IMR-90 (cell line): ENCODE data around the gene ZBTB46. TPM values are rescaled to one million over a fixed set of nuclear protein-coding genes. Genes with fewer than 3 reads are reported as not detected.

Experiments used
- ATAC-seq: fragments of 200-7000 bp; cut with Tn5 transposase; 2 replicates; pipeline ENCODE4 v1.9.1; 2020; ENCODE audit warnings: low read depth, mild to moderate bottlenecking, moderate library complexity
- BruUV-seq: library from RNA; stranded (reverse); fragments of 400-500 nt; replicated peaks from 2 replicates; lab custom pipeline; 2021; lab: Mats Ljungman, UMichigan
- CTCF ChIA-PET: fragments of 300-600 bp; formaldehyde crosslinking; extraction: SDS; loops from one replicate; lab custom pipeline; 2021; ENCODE audit warnings: antibody characterized with exemption; lab: Yijun Ruan, JAX
- POLR2A ChIA-PET: fragments of 300-600 bp; sonication (Branson Sonifier 250); formaldehyde crosslinking; loops from one replicate; lab custom pipeline; 2022; ENCODE audit warnings: antibody characterized with exemption; ENCODE audit not compliant: unreplicated experiment; lab: Charles Lee
- DNase-seq: peaks from one replicate; pipeline ENCODE4 v3.0.0; 2013
- H2AFZ ChIP-seq: replicated peaks from 2 replicates; pipeline ENCODE3; 2013; ENCODE audit warnings: low read length, mild to moderate bottlenecking; ENCODE audit not compliant: poor library complexity
- H2AK5ac ChIP-seq: 2 replicates; pipeline ENCODE4 v1.6.1; 2013; ENCODE audit warnings: low read depth, low read length, inconsistent platforms
- H2AK9ac ChIP-seq: replicated peaks from 2 replicates; pipeline ENCODE3; 2013; ENCODE audit warnings: mild to moderate bottlenecking, low read depth, low read length, moderate library complexity; ENCODE audit not compliant: poor library complexity
- H2BK120ac ChIP-seq: 2 replicates; pipeline ENCODE4 v1.6.1; 2013; ENCODE audit warnings: low read depth, low read length, inconsistent platforms
- H2BK15ac ChIP-seq: 3 replicates; pipeline ENCODE4 v1.6.1; 2013; ENCODE audit warnings: low read depth, low read length, inconsistent platforms
- H2BK20ac ChIP-seq: 2 replicates; pipeline ENCODE4 v1.6.1; 2013; ENCODE audit warnings: low read depth, mild to moderate bottlenecking, inconsistent platforms, low read length, moderate library complexity
- H2BK5ac ChIP-seq: 2 replicates; pipeline ENCODE4 v1.6.1; 2013; ENCODE audit warnings: mild to moderate bottlenecking, low read depth, low read length, inconsistent platforms; ENCODE audit not compliant: poor library complexity, severe bottlenecking
- H3K14ac ChIP-seq: replicated peaks from 2 replicates; pipeline ENCODE4 v1.6.1; 2013; ENCODE audit warnings: low read depth, low read length, inconsistent platforms
- H3K18ac ChIP-seq: 2 replicates; pipeline ENCODE4 v1.6.1; 2013; ENCODE audit warnings: low read depth, low read length, control low read depth
- H3K23ac ChIP-seq: 2 replicates; pipeline ENCODE4 v1.6.1; 2013; ENCODE audit warnings: low read depth, low read length, inconsistent platforms
- H3K27ac ChIP-seq: 2 replicates; pipeline ENCODE4 v1.5.1; 2013; ENCODE audit warnings: mild to moderate bottlenecking, control low read depth, low read length; ENCODE audit not compliant: insufficient read depth
- H3K27me3 ChIP-seq: 2 replicates; pipeline ENCODE4 v1.6.1; 2013; ENCODE audit warnings: low read length; ENCODE audit not compliant: control insufficient read depth, insufficient read depth
- H3K36me3 ChIP-seq: 2 replicates; pipeline ENCODE4 v1.6.1; 2013; ENCODE audit warnings: low read length, mixed read lengths; ENCODE audit not compliant: control insufficient read depth, insufficient read depth
- H3K4ac ChIP-seq: 2 replicates; pipeline ENCODE4 v1.6.1; 2013; ENCODE audit warnings: low read depth, low read length, inconsistent platforms
- H3K4me1 ChIP-seq: 2 replicates; pipeline ENCODE4 v1.6.1; 2013; ENCODE audit warnings: low read length, mixed read lengths; ENCODE audit not compliant: control insufficient read depth, insufficient read depth
- H3K4me2 ChIP-seq: 2 replicates; pipeline ENCODE4 v1.6.1; 2013; ENCODE audit warnings: low read depth, mild to moderate bottlenecking, control low read depth, low read length, moderate library complexity
- H3K4me3 ChIP-seq: 2 replicates; pipeline ENCODE4 v1.5.1; 2013; ENCODE audit warnings: low read depth, mild to moderate bottlenecking, control low read depth, low read length, moderate library complexity; ENCODE audit not compliant: insufficient read depth
- H3K56ac ChIP-seq: 2 replicates; pipeline ENCODE4 v1.6.1; 2013; ENCODE audit warnings: low read length, inconsistent platforms; ENCODE audit not compliant: insufficient read depth; ENCODE audit errors: extremely low read depth
- H3K79me1 ChIP-seq, 2 experiments: 2 replicates each; pipeline ENCODE4 v1.6.1; 2013; ENCODE audit warnings: low read length in 2 of 2, inconsistent platforms in 1 of 2, low read depth in 1 of 2
- H3K9ac ChIP-seq: 2 replicates; pipeline ENCODE4 v1.6.1; 2013; ENCODE audit warnings: low read depth, low read length, control low read depth
- H3K9me1 ChIP-seq: 2 replicates; pipeline ENCODE4 v1.6.1; 2013; ENCODE audit warnings: low read length, inconsistent platforms; ENCODE audit not compliant: insufficient read depth
- H3K9me3 ChIP-seq: 2 replicates; pipeline ENCODE4 v1.6.1; 2013; ENCODE audit warnings: low read length; ENCODE audit not compliant: control insufficient read depth, insufficient read depth
- H4K20me1 ChIP-seq: 2 replicates; pipeline ENCODE4 v1.6.1; 2013; ENCODE audit warnings: low read length, inconsistent platforms; ENCODE audit not compliant: insufficient read depth
- H4K5ac ChIP-seq: 2 replicates; pipeline ENCODE4 v1.6.1; 2013; ENCODE audit warnings: mild to moderate bottlenecking, low read depth, low read length, control low read depth
- H4K8ac ChIP-seq, 2 experiments: 2 replicates each; pipeline ENCODE4 v1.6.1; 2013; ENCODE audit warnings: low read depth in 2 of 2, low read length in 2 of 2, control low read depth in 1 of 2, inconsistent platforms in 1 of 2
- H4K91ac ChIP-seq: 2 replicates; pipeline ENCODE4 v1.6.1; 2013; ENCODE audit warnings: low read depth, low read length, inconsistent platforms; ENCODE audit not compliant: insufficient read depth
- BHLHE40 ChIP-seq: fragments of 150-350 bp; IDR thresholded peaks from 2 replicates; pipeline ENCODE4 v1.6.1; 2016; ENCODE audit warnings: mild to moderate bottlenecking, low read depth, low read length
- MAFK ChIP-seq: IDR thresholded peaks from 2 replicates; pipeline ENCODE4 v1.6.1; 2012; ENCODE audit warnings: low read depth, low read length, improper control_type of control experiment
- MXI1 ChIP-seq: IDR thresholded peaks from 2 replicates; pipeline ENCODE4 v1.6.1; 2012; ENCODE audit warnings: low read depth, mild to moderate bottlenecking, low read length, moderate library complexity, borderline replicate concordance
- NFE2L2 ChIP-seq: fragments of 150-350 bp; IDR thresholded peaks from 2 replicates; pipeline ENCODE4 v1.6.1; 2016; ENCODE audit warnings: low read depth, mild to moderate bottlenecking, low read length
- POLR2A ChIP-seq: IDR thresholded peaks from 2 replicates; pipeline ENCODE4 v1.6.1; 2012; ENCODE audit warnings: mild to moderate bottlenecking, low read depth, low read length
- RAD21 ChIP-seq: IDR thresholded peaks from 2 replicates; pipeline ENCODE4 v1.6.1; 2012; ENCODE audit warnings: low read length, improper control_type of control experiment
- SMC3 ChIP-seq: fragments of 150-350 bp; IDR thresholded peaks from 2 replicates; pipeline ENCODE4 v1.6.1; 2016; ENCODE audit warnings: low read depth, mild to moderate bottlenecking, antibody characterized with exemption, low read length, moderate library complexity
- USF2 ChIP-seq: fragments of 150-350 bp; IDR thresholded peaks from 2 replicates; pipeline ENCODE4 v1.6.1; 2017; ENCODE audit warnings: mild to moderate bottlenecking, antibody characterized with exemption, low read length, low read depth
- WGBS, 2 experiments: methylation state at CpG; one replicate each; pipeline versions ENCODE4 v1.1.5 to v1.1.7; 2013; ENCODE audit warnings: missing lambda C conversion rate in 2 of 2; ENCODE audit not compliant: insufficient read length in 1 of 2; ENCODE audit errors: extremely low coverage in 2 of 2; 5-methylcytosine and 5-hydroxymethylcytosine counted together
- dilution Hi-C: fragments of 300-500 bp; cut with HindIII; formaldehyde crosslinking; loops from one replicate; pipeline ENCODE4 v1.14.3; 2018; ENCODE audit warnings: low sequenced_read_pairs; ENCODE audit not compliant: unreplicated experiment
- in situ Hi-C: fragments of 300-500 bp; cut with MboI; formaldehyde crosslinking; loops from 3 replicates; pipeline ENCODE4 v1.14.3; 2019; ENCODE audit warnings: low sequenced_read_pairs, inconsistent platforms, mixed read lengths
- intact Hi-C: fragments of 100-400 bp; cut with micrococcal nuclease; formaldehyde crosslinking; loops from 2 replicates; pipeline ENCODE4 v1.10.0; 2022
- polyA plus RNA-seq, 3 experiments: library from polyadenylated mRNA; depleted of rRNA; stranded (reverse); fragments of >200 nt; gene quantifications; 2 replicates each; pipeline ENCODE4 v1.2.3, GENCODE V29; 2012; ENCODE audit warnings: low replicate concordance in 1 of 3
- total RNA-seq: library from RNA; depleted of rRNA; stranded (reverse); fragments of >200 nt; gene quantifications from 2 replicates; pipeline ENCODE4 v1.2.3, GENCODE V29; 2012

The ZBTB46 gene
- total and polyA plus RNA-seq, 2 of the 4 experiments (the other 2 are of a cell fraction): 4.2 to 14.9 TPM

- no peak overlapping the region for H2AK5ac ChIP-seq
- DNase-seq: no peak
- H3K79me1 ChIP-seq: peaks cover 6 to 40% of the 10 kb centered on the region in 2 experiments
- no peak overlapping the region for H3K23ac ChIP-seq
- no peak overlapping the region for H3K4me2 ChIP-seq
- WGBS, 2 experiments: 75% methylated on average over 4 of the region's 14 CpGs; no CpG with 5 or more reads in 1 of the 2 experiments
- no peak overlapping the region for H3K4ac ChIP-seq
- dilution Hi-C loops (no loop called here), in situ Hi-C loops (no loop called here), intact Hi-C loops (loop anchor here (1.0 kb wide), 1 partner anchor 79 kb away; no protein-coding TSS in a partner anchor)
- H2AK9ac ChIP-seq: no peak overlapping the region
- no peaks in the 10 kb centered on the region for H3K4me1 ChIP-seq
- peaks cover 11% of the 10 kb centered on the region for H4K20me1 ChIP-seq
- no peak overlapping the region for H3K18ac ChIP-seq
- CTCF ChIA-PET: interaction anchor here (0.6 to 1.3 kb wide), 6 partner anchors 9 to 48 kb away, joined by 3 to 4 read pairs (median 3); no protein-coding TSS in a partner anchor
- H4K5ac ChIP-seq: no peak overlapping the region
- H3K14ac ChIP-seq: no peak overlapping the region
- no peak overlapping the region for H2BK15ac ChIP-seq
- POLR2A ChIA-PET: no interaction called here
- H2BK5ac ChIP-seq: no peak overlapping the region
- H3K27me3 ChIP-seq: no peaks in the 10 kb centered on the region
- H2BK20ac ChIP-seq: no peak overlapping the region
- H3K4me3 ChIP-seq: no peak overlapping the region
- ATAC-seq: no peak
- H4K91ac ChIP-seq: no peak overlapping the region
- no peaks in the 10 kb centered on the region for H3K9me1 ChIP-seq
- no peaks in the 10 kb centered on the region for H3K9me3 ChIP-seq
- H3K9ac ChIP-seq: no peak overlapping the region
- H3K56ac ChIP-seq: no peak overlapping the region
- no TSS peak for BruUV-seq
- no peak overlapping the region for H2BK120ac ChIP-seq
- H2AFZ ChIP-seq: no peak overlapping the region
- TF ChIP-seq POLR2A: no peak
- TF ChIP-seq USF2: no peak
- no peak for TF ChIP-seq MXI1
- no peak for TF ChIP-seq BHLHE40
- no peak for TF ChIP-seq MAFK
- TF ChIP-seq RAD21: no peak
- TF ChIP-seq NFE2L2: no peak
- TF ChIP-seq SMC3: no peak
- peaks cover 18% of the 10 kb centered on the region for H3K36me3 ChIP-seq
- H3K27ac ChIP-seq: no peak overlapping the region
- no peak overlapping the region for H4K8ac ChIP-seq
Observed at GRCh38 chr20:63785691-63786131, 45.4 kb downstream of the ZBTB46 start.
